Fibroblast of peridontal ligament (primary cell): ENCODE data around the gene KDM4C.

Experiments used
- DNase-seq: peaks from one replicate; pipeline ENCODE4 v3.0.0-alpha.2; 2010; ENCODE audit errors: extremely low read depth

Gene KDM4C

DNA sequence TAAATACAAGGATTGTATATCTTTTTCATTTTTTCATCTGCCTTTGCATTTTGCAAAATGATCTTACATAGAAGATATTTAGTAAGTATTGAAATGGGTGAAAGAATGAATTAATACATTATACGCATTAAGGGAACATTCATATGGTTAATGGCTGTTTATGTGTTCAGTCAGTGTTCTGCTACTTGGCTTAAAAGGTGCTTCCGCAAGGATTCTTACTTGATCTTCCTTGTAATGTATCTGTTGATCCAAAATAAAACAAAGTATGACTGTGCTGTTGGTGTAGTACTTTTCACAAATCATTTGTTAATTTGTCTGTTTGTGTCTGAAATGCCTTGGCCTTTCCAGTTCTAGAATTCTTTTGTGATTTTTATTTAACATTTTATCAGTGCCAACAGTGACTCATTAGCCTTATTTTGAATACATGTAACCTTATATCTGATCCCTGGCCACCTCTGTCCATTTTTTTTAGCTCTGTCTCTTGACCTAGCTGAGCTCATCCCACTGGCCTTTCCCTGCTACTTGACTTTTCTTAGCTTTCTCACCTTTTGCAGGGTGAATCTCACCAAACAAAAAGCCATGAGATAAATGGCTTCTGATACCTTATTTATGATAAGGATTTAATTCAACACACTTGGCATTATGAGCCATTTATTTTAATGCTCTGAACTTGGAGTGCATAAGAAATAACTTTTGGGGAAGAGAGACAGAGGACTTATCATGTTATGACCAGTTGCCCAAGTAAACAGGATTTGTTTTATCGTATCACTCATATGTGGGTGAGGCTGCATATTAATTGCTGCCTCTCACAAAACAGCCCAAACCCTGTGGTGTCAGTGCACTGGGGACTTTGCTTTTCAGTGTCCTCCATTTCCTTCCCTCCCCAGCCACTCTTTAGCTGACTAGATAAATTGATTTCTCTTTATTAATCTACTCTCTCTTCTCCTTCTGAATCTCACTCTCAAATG, 340.3 kb downstream of the KDM4C start:
- DNase-seq = peak; percentile 67

DNA sequence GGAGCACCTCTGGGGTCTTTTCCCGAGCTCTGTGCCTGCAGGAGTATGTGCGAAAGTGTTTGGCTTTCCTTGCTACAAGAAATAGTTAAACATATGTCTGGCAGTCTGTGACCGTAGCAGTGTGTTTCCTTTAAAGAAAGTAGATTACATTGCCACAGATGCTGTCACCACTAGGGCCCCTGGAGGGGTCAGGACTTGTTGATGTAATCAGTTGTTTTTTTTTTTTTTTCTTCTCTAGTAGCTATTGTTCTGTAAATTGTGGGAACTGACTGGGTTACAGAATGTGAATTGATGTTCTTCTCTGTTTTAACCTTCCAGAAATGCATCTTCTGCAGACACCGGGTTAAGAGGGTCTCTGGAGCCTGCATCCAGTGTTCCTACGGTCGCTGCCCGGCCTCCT, 345.6 kb downstream of the KDM4C start:
- DNase-seq = no peak

DNA sequence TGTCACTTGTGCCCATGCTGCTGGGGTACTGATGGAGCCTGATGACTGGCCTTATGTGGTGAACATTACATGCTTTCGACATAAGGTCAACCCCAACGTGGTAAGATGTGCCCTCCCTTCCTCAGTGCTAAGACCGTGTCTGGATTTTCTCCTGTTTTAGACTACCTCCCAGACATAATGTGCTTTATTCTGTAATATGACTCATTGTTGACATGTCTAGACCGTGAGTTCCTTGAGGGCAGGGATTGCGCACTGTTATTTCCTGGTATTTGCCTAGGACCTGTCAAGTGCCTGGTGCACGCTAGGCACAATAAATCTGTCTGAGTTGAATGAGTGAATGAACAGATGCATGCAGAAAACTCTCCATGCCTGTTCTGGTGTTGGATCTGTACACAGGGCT, 346.0 kb downstream of the KDM4C start:
- no peak for DNase-seq

DNA sequence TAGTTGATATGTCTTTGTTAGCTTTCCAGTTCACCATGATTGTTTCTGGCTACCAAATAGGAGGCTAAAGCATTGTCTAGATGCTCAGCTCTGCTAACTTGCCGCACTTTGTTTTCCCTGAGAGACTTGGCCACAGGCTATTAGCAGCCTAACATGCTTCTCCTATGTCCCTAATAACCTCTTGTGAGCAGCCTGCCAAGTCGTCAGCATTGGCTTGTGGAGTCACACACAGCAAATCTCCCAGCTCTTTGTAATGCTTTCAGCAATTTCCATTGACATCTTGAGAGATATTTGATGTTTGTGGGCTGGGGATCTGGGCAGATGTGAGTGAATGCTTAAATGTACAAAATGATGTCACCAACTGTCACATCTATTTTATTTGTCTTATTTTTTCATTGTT, 346.9 kb downstream of the KDM4C start:
- no peak for DNase-seq

DNA sequence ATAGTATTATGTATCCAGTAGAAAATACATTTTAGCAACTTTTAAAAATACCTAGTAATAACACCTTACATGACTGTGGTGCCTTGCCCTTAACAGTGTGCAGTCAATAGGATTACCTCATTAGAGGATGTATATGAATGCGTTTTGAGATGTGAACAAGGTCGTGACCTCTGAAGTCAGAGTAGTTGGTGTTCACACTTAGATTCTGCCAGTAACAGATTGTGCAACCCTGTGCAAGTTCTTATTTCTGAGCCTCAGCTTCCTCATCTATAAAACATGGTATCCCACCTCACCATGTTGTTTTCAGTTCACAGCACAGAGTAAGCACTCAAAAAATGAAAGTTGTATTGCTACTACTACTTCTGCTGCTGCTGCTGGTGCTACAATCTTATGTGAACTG, 347.3 kb downstream of the KDM4C start:
- DNase-seq = no peak

DNA sequence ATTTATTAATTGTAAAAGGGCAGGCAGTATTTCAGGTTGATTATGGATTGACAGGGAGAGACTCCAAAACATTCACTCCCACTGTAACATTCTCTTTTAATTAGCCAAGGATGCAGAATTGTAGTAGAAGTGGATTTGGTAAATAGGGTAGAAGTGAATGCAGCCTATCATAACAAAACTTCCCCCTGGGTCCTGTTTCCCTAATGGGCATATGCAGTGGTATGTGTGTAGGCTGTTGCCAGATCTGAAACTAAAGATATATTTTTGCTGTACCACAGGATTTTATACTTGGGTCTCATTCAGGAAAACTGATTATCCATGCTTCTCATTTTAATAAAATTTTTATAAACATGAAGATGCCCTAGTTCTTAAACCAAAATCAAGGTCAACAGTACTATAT, 351.2 kb downstream of the KDM4C start:
- peak; percentile 50 for DNase-seq

DNA sequence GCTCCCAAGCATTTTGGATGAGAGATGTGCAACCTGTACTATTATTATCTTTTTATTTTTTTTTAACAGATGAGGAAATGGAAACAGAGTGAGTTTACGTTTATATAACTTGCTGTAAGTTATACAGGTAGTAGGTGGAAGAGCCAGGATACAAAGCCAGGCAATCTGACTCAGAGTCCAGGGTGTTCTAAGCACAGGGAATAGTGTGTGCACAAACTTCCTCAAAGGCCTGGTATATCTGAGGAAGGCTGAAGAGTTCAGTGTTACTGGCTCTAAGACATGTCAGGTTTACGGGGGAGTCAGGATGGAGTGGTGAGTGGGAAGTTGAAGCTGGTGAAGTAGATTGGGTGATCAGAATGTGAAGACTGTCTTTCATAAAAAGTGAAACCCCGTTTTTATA, 353.6 kb downstream of the KDM4C start:
- DNase-seq = no peak

DNA sequence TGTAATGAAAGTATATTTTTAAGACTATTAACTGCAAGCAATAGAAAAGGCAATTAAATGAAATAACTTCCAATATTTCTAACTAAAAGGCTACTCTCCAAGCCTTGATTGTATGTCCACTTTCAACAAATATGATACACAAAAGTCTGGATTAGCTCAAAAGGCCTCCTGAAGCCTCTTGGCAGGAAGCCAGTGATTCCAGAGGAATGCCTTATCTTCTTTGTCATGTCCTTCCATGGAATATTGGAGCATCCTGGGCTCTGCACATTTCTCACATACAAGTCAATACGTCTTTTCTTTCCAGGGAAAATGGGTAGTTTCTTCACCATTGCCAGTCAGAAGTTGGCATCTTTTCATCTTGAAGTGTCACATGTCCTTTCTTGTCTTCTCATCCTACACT, 357.8 kb downstream of the KDM4C start:
- no peak for DNase-seq

DNA sequence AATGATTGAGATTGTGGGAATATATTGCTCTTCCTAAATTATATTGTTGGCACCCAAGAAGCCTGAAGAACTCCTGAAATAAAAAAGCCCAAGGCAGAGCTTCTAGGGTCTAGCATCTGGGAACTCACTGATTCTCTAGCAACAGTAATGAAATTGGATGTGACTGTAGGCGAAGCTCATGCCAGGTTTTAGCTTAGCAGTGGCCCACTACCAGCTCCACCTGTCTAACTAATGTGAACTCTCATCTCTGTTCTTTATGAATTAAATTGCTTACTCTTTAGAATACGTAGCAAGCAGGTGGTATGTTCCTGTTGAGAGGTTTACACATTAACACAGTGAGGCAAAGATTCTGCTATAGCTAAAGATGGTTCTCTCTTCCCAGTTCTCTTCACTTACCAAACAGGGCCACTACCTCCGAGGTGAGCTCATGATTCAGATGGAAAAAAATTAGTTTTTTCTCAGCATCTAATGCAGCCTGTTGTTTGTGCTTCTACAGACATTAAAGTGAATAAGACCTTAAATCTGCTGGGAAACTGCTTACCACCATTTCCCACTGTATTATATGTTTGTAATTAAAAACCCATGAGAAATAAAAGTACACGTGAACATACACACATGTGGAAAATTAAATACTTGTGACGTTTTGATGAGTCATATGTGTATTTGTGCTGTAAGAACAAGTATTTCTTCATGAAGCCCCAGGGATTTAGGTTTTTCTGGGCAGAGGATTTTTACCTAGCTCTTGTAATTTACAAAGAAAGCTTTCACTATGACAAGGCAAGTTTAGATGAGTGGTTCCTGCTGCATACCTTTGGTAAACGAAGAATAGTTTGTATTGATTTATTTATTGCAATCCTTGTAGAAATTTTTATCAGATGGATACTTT, 360.1 kb downstream of the KDM4C start:
- peak; percentile 93 for DNase-seq

DNA sequence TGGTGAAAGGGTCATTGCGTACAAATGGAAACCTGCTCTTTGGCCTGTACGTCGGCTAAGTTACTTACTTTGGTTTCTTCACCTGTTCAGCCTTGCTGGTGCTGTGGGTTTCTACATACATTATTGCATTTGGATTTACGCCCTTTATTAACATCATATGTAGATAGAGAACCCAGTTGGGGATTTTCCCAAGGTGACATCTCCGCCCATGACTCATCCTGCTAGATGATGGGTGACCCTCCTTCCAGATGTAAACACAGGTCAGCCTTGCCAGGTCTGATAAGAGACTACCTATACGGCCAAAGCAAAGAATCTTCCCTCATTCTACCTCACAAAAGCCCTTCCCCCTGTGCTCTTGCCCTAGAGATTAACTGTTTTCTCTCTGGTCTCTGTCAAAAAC, 360.9 kb downstream of the KDM4C start:
- no peak for DNase-seq

DNA sequence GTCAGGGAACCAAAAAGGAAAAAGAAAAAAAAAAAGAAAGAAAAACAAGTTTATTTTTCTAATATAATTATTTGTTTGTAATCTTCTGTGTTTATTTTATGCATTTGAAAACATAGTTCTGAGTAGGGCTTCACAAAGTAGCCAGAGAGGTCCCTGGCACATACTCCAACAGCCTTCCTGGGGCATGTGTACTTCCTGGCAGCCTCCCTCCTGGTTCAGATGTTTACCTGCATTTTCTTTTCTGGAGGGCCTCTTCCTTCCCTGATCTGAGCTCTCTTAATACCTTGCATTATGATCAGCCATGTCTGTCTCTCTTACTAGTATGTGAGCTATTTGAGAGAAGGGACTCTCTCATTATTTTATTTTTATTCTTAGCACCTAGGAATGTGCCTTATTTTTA, 361.8 kb downstream of the KDM4C start:
- no peak for DNase-seq

DNA sequence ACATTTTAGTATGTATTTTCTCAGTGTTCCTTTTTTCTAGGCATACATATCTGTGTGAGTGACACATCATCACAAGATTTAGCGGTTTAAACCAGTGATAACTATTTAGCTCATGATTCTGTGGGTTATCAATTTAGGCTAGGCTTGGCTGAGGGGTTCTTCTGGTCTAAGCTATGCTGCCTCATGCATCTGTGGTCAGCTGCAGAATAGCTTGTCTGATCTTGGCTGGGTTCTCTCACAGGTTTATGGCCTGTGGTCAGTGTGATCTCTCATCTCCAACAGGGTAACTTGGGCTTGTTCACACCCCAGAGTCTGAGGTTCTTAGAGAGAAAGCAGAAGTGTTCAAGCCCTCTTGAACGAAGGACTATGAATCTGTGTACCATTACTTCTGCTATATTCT, 363.3 kb downstream of the KDM4C start:
- DNase-seq = peak; percentile 7

DNA sequence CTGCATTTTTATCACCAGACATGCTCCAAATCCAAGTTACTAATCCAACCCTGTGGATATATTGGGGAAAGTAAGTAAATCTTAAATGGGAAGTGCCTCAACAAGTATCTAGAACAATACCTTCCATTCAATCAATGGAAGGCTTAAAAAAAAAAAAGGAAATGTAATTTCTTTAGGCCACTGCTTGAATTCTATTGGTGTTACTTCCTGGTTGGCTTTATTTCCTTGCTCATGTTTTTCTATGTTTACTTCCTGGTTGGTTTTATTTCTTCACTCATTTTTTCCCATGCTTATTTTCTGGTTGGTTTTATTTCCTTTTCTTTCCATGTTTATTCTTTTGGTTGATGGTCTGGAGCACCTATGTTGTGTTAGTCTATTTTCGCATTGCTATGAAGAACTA, 363.9 kb downstream of the KDM4C start:
- no peak for DNase-seq

DNA sequence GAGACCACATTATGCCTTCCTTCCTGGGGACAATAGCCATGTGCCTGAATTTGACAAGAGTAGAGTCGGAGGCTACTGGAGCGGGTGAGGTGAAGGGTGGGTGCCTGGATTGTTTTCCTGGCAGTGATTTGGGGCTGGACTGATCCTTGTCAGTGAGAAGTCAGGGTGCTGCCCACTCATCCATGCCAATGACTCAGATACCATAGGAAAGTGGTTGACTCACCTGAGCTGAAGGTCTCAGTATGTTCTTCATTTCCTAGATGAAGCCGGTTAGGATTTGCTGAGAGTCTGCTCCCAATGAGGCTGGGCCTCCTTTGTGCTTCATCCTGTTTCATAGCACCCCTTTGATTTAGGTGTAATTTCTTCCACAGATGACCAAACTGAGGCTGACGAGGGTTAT, 366.0 kb downstream of the KDM4C start:
- DNase-seq = no peak

DNA sequence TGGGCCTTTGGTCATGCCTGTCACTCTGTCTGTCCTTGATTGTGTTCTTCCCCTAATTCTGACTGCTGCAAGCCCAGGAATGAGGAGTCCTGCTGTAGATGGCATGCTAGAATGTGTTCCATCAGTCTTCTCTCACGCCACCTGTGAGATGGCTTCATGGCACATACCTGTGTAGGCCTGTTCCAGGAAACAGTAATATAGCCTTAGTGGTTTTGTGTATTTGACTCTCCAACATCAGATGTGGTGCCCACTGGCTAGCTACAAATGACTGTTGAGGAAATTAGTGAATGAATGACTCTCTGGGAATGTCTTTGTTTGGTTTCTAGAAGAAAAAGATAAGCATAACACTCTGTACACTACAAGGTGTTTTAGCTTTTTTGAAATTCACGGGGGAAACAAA, 367.5 kb downstream of the KDM4C start:
- DNase-seq = no peak

DNA sequence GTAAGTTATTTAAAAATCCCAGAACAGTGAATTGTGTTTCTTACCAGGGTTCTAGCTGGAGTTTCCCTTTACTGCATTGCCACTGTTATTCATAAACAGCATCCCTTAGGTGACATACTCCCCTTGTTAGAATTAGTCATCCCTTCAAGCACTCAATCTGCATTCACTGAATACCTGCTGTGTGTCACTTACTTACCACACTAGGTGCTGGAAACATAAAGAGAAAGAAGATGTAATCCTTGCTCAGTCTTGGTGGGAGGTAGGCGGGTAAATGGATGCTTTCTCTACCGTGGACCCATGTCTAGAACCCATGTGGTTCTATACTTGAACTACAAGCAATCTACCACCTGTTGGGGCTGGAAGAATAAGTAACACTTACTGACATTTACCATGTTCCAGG, 371.6 kb downstream of the KDM4C start:
- DNase-seq = no peak

DNA sequence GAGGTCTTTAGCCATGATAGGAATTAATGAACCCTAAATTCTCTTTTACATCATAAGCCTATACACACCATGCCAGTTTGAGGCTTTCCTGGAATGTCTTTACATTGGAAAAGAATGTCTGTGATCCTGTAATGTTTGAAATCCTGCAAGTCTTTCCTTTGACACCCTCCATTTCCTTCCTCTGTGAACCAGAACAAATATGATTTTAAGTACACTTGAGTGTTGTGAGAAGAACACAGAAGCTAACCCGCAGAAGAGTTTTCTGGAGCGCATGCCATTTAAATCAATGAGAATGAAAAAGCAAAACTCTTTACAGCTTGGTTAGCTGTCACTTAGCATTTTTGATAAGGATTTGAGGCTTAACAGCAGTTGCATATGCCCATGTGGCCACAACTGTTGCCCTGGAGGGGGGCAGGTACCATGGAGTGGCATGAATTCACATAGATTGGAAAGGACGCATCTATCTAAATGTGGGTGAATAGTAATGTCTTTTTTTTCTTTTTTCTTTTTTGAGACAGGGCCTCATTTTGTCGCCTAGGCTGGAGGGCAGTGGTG, 372.6 kb downstream of the KDM4C start:
- no peak for DNase-seq

DNA sequence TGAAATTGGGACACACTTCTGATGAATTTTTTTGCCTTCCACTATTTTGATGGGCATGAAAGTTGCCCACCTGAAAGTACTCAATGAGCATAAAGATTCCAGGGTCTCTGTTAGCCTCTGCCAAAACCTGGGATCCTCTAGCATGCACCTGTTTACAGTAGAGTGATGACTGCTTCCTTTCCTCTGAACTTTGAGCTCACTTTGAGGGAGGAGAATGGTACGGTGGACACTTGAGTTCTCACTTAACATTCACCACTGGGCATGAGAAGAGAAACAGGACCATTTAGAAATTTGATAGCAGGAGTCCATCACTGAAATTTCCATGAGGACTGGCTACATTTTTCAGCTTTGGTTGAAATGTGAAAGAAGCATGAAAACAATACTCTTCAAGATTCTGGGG, 374.8 kb downstream of the KDM4C start:
- DNase-seq = no peak

DNA sequence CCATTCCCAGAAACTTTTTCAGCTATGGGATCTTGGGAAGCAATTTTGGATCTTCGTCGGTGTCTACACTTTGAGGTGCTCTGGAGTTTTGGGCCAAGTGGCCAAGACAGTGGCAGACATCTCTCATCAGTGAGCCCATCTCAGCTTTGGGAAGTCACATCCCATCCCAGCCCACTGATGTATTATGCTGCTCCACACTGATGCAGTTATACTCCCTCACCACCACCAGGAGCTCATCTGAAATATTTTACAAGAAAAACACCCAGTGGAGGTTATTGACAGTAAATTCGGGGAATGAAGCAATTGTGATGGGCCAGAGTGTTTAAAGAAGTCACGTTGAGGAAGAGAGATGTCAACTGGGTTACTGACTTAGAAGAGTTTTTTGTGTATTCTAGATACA, 378.0 kb downstream of the KDM4C start:
- DNase-seq = no peak

DNA sequence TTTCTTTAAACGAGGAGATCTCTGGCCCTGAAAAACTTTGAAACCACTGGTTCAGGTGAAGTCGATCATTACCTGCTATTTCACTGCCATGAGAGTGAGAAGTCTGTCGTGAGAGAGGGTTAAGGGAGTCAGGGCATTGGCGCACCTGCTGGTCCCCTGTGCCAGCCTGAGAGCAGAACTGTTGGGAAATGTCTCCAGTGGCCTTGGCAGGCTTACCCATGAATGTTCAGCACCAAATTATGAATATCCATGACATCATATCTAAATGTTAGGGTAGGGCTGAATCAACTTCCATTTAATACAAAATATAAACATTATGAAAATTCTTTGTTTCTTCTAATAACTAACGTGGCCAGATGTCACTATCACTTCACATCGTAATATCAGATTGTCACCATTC, 379.3 kb downstream of the KDM4C start:
- DNase-seq = no peak

DNA sequence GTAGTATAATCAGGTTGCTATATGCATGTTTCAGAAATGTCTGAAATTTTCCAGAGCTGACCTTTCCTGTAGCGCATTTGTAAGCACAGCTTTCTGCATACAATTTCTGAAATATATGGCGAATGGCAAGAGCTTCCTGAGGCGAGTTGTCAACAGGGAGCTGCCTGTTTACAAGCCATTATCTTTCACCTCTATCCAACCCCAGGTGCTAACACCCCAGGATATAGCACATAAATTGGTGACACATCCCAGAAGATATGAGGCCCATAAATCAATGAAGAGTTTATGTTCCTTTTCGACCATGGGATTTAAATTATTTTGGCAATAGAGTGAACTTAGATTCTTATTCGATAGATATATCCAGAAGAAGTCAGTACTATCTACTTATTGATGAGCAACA, 379.8 kb downstream of the KDM4C start:
- no peak for DNase-seq

DNA sequence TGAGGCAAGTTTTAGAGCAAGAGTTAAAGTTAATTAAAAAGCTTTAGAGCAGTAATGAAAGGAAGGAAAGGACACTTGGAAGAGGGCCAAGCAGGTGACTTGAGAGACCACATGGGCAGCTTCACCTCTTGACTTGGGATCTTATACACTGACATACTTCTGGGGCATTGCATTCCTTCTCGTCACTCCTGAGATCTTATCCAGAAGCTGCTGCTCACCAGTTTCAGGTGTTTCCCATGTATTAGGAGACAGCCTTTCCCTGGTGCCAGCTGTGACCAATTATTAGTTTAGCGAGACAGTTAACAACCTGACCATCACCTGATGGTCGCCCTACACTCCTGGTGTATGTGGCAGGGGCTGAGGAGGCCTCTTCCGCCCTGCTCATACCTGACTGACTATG, 382.1 kb downstream of the KDM4C start:
- no peak for DNase-seq

DNA sequence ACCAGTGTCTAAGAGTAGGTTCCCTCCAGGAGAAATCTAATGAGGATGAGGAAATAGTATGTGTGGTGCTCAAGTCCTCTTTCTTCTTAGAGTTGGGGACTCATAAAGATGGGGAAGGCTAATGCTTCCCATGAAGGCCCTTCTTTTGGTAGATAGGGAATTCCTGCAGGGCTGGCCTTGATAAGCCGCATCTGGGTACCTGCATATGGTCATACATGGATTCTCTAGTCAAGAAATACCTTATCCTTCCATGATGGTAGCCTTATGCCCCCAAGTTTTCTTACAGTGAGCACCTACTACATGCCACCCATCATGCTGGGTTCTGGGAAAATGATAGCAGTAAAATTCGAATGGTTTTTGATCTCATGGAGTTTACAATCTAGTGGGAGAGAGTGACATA, 382.6 kb downstream of the KDM4C start:
- DNase-seq = no peak
